Ascending aorta (tissue), 2 donors: Measurements from ENCODE around the gene NCOA6. TPM values are rescaled to one million over a fixed set of nuclear protein-coding genes. Genes with fewer than 3 reads are reported as not detected.
A peak's percentile ranks its signal among the peaks of the same experiment; 100 is the strongest.

ENCODE experiments used
- DNase-seq, 2 donors: peaks; one replicate each; pipeline ENCODE4 v3.0.0-alpha.2; 2019; ENCODE audit warnings: low spot score in 2 of 2
- H3K27ac ChIP-seq, 2 donors: fragments of 200-600 bp; sonication (generic); one replicate each; pipeline ENCODE4 v1.5.1; 2016 to 2017; ENCODE audit warnings: mild to moderate bottlenecking in 1 of 2
- H3K27me3 ChIP-seq: fragments of 200-600 bp; sonication (generic); one replicate; pipeline ENCODE4 v1.5.1; 2017
- H3K36me3 ChIP-seq, 2 donors: fragments of 200-600 bp; sonication (generic); one replicate each; pipeline ENCODE4 v1.5.1; 2016
- H3K4me1 ChIP-seq, 2 donors: fragments of 200-600 bp; sonication (generic); one replicate each; pipeline ENCODE4 v1.5.1; 2016 to 2017; ENCODE audit warnings: mild to moderate bottlenecking in 1 of 2
- H3K4me3 ChIP-seq, 2 donors: fragments of 200-600 bp; sonication (generic); one replicate each; pipeline ENCODE4 v1.5.1; 2016 to 2017; ENCODE audit warnings: mild to moderate bottlenecking in 1 of 2
- H3K9me3 ChIP-seq, 2 donors: fragments of 200-600 bp; sonication (generic); one replicate each; pipeline ENCODE4 v1.5.1; 2016
- intact Hi-C: fragments of 100-400 bp; cut with DNase I; formaldehyde crosslinking; loops from one replicate; pipeline ENCODE4 v1.15.1; 2023
- total RNA-seq: library from RNA; depleted of rRNA; stranded (reverse); fragments of >200 nt; gene quantifications from one replicate; pipeline ENCODE4 v1.1.0, GENCODE V29; 2016
- TF ChIP-seq, protein P1 (sequence below), 3 experiments: fragments of 200-600 bp in 2 of 3; fragments of 450-650 bp in 1 of 3; sonication (generic) in 2 of 3; IDR thresholded peaks; one replicate each; pipeline ENCODE4 v1.5.1; 2016 to 2019; ENCODE audit warnings: antibody characterized with exemption in 3 of 3, mild to moderate bottlenecking in 1 of 3, moderate library complexity in 1 of 3

The NCOA6 gene
- total RNA-seq, 1 donor from 2014 or later: 21.6 TPM

- no peaks in the 10 kb centered on the region for H3K36me3 ChIP-seq
- TF ChIP-seq, protein P1, sequence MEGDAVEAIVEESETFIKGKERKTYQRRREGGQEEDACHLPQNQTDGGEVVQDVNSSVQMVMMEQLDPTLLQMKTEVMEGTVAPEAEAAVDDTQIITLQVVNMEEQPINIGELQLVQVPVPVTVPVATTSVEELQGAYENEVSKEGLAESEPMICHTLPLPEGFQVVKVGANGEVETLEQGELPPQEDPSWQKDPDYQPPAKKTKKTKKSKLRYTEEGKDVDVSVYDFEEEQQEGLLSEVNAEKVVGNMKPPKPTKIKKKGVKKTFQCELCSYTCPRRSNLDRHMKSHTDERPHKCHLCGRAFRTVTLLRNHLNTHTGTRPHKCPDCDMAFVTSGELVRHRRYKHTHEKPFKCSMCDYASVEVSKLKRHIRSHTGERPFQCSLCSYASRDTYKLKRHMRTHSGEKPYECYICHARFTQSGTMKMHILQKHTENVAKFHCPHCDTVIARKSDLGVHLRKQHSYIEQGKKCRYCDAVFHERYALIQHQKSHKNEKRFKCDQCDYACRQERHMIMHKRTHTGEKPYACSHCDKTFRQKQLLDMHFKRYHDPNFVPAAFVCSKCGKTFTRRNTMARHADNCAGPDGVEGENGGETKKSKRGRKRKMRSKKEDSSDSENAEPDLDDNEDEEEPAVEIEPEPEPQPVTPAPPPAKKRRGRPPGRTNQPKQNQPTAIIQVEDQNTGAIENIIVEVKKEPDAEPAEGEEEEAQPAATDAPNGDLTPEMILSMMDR (IDR thresholded peaks at IDR 0.05): no peak
- no peak overlapping the region for H3K4me3 ChIP-seq
- H3K27me3 ChIP-seq: no peaks in the 10 kb centered on the region
- intact Hi-C loops: no loop called here
- DNase-seq: no peak
- no peaks in the 10 kb centered on the region for H3K4me1 ChIP-seq
- H3K27ac ChIP-seq: no peak overlapping the region
- no peaks in the 10 kb centered on the region for H3K9me3 ChIP-seq
These were observed 133.6 kb downstream of the NCOA6 start for GRCh38 chr20:34691838-34692237.

GRCh38 chr20:34689486-34689885, 136.0 kb downstream of the NCOA6 start:
- H3K36me3 ChIP-seq: no peaks in the 10 kb centered on the region
- intact Hi-C loops: no loop called here
- H3K27me3 ChIP-seq: no peaks in the 10 kb centered on the region
- H3K4me3 ChIP-seq: no peak overlapping the region
- no peaks in the 10 kb centered on the region for H3K9me3 ChIP-seq
- no peak overlapping the region for H3K27ac ChIP-seq
- TF ChIP-seq, protein P1 (IDR thresholded peaks at IDR 0.05): no peak
- no peaks in the 10 kb centered on the region for H3K4me1 ChIP-seq
- no peak for DNase-seq

DNA sequence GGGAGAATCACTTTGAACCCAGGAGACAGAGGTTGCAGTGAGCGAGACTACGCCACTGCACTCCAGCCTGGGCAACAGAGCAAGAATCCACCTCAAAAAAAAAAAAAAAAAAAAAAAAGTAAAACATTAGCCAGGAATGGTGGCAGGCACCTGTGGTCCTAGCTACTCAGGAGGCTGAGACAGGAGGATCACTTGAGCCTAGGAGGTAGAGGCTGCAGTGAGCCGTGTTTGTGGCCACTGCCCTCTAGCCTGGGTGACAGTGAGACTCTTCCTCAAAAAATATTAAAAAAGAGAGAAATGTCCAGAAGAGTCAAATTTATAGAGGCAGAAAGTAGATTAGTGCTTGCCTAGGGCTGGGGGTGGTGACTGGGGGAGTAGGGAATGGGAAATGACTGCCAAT, 141.8 kb downstream of the NCOA6 start:
- Histone ChIP-seq H3K4me1 (no peaks in the 10 kb centered on the region), H3K4me3 (no peak overlapping the region), H3K27me3 (no peaks in the 10 kb centered on the region), H3K36me3 (no peaks in the 10 kb centered on the region), H3K9me3 (no peaks in the 10 kb centered on the region), H3K27ac (no peak overlapping the region)
- DNase-seq: no peak
- intact Hi-C loops: no loop called here
- TF ChIP-seq, protein P1 (IDR thresholded peaks at IDR 0.05): no peak

DNA sequence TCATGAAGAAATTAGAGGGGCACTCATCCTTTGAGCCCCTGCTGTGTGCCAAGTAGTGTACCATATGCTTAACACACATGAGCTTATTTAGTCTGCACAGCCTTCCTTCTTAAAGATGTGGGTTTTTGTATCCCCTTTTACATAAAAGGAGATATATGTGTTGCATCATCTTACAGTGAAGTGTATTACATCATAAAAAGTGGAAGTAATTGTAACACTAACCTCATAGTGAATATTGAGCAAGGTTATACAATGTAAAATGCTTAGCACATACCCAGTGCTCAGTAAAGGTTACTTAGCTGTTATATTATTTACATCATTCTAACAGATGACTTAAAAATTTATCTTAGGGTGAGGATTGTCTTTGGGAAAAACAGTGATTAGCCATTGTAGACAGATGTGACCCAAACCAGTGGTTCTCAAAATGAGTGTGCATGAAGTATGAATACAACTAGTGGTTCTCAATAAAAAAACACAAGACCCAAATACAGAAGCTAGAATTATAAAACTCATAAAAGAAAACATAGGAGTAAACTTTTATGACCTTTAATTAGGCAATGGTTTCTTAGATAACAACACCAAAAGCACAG, 144.8 kb downstream of the NCOA6 start:
- Histone ChIP-seq H3K27me3 (no peaks in the 10 kb centered on the region), H3K4me3 (no peak overlapping the region), H3K4me1 (peaks cover 0 to 2% of the 10 kb centered on the region in 2 donors), H3K27ac (no peak overlapping the region), H3K9me3 (no peaks in the 10 kb centered on the region), H3K36me3 (no peaks in the 10 kb centered on the region)
- TF ChIP-seq, protein P1 (IDR thresholded peaks at IDR 0.05): no peak
- intact Hi-C loops: no loop called here
- no peak for DNase-seq

DNA sequence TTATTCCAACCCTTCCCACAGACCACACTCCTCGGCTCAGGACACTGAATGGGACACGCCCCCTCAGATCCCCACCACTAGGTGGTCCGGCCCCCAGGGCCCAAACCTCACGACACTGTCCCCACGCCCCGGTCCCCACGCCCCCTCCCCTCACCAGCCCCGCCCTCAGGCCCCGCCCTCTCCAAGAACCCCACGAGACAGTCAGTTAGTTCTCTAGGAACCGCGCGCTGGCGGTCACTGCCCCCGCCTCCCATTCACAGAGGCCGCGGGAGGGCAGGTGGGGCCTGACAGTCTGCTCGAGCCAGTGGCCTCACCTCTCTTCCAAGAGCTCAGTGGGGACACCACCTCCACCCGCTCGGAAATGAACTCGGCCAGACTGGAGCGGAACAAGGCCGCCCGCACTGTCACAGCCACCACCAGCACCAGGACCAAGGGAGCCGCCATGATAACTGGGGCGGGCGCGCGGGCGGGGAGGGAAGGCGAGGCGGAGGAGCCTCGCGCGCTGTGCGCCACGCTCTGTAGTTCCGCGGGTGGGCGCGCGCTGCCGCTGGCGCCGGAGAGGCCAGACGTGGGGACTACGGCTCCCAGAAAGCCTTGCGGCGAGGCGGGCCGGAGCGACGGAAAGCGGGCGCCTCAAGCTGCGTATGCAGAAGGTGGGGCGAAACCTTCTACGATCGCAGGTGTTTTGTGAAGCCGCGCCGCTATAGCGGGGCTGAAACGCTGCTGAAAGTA, 148.6 kb downstream of the NCOA6 start, which contains the start of gene PIGU:
PIGU (minus strand) TSS at position 451 of the 732 bp plus-strand sequence; CDS start at position 444, 7 bp downstream.
- H3K9me3 ChIP-seq: no peaks in the 10 kb centered on the region
- TF ChIP-seq, protein P1 (IDR thresholded peaks at IDR 0.05): peak; percentile 33 to 37 (median 34)
- H3K4me1 ChIP-seq: peaks cover 0 to 2% of the 10 kb centered on the region in 2 donors
- intact Hi-C loops: loop anchor here (1.0 kb wide), 3 partner anchors 27 to 119 kb away; partner anchors contain the start of genes MAP1LC3A and TP53INP2
- H3K27ac ChIP-seq: peak within 1 kb of the TSS; percentile 64 to 74
- DNase-seq: peak; percentile 81 to 97
- H3K36me3 ChIP-seq: no peaks in the 10 kb centered on the region
- H3K27me3 ChIP-seq: no peaks in the 10 kb centered on the region
- H3K4me3 ChIP-seq: peak within 1 kb of the TSS; percentile 65 to 98
